GM23338 (cell line): ENCODE results near the gene GMPR. TPM values are rescaled to one million over a fixed set of nuclear protein-coding genes. Genes with fewer than 3 reads are reported as not detected.
A peak's percentile ranks its signal among the peaks of the same experiment; 100 is the strongest.

Source experiments
- ATAC-seq: fragments of 200-7000 bp; cut with Tn5 transposase; 3 replicates; pipeline ENCODE4 v1.9.1; 2020
- DNase-seq: peaks from one replicate; pipeline ENCODE4 v3.0.0-alpha.2; 2015; ENCODE audit warnings: low spot score
- H2AFZ ChIP-seq: fragments of 200-600 bp; sonication (generic); 2 replicates; pipeline ENCODE4 v1.8.0; 2016; ENCODE audit warnings: antibody characterized with exemption, mild to moderate bottlenecking, moderate library complexity
- H3F3A ChIP-seq: fragments of 200-600 bp; sonication (generic); replicated peaks from 2 replicates; pipeline ENCODE4 v1.8.0; 2017; ENCODE audit warnings: antibody characterized with exemption, mixed run types, low read depth
- H3K27ac ChIP-seq: fragments of 200-600 bp; sonication (generic); 2 replicates; pipeline ENCODE4 v1.6.1; 2016; ENCODE audit warnings: low read depth
- H3K27me3 ChIP-seq: fragments of 200-600 bp; sonication (generic); 2 replicates; pipeline ENCODE4 v1.8.0; 2016; ENCODE audit warnings: mild to moderate bottlenecking, mixed run types, moderate library complexity; ENCODE audit not compliant: insufficient read depth
- H3K36me3 ChIP-seq: fragments of 200-600 bp; sonication (generic); 2 replicates; pipeline ENCODE4 v1.8.0; 2016; ENCODE audit warnings: mild to moderate bottlenecking; ENCODE audit not compliant: insufficient read depth
- H3K4me1 ChIP-seq: fragments of 200-600 bp; sonication (generic); 2 replicates; pipeline ENCODE4 v1.8.0; 2016; ENCODE audit warnings: mild to moderate bottlenecking, moderate library complexity; ENCODE audit not compliant: insufficient read depth
- H3K4me2 ChIP-seq: fragments of 200-600 bp; sonication (generic); 2 replicates; pipeline ENCODE4 v1.7.1; 2017; ENCODE audit warnings: mixed run types
- H3K4me3 ChIP-seq: fragments of 200-600 bp; sonication (generic); 2 replicates; pipeline ENCODE4 v1.6.1; 2016; ENCODE audit warnings: mixed run types
- H3K79me2 ChIP-seq: fragments of 200-600 bp; sonication (generic); replicated peaks from 2 replicates; pipeline ENCODE4 v1.8.0; 2017; ENCODE audit warnings: mild to moderate bottlenecking; ENCODE audit not compliant: insufficient read depth
- H3K9me2 ChIP-seq: fragments of 200-600 bp; sonication (generic); 2 replicates; pipeline ENCODE4 v1.8.0; 2017; ENCODE audit not compliant: insufficient read depth
- H4K20me1 ChIP-seq: fragments of 200-600 bp; sonication (generic); replicated peaks from 2 replicates; pipeline ENCODE4 v1.8.0; 2017; ENCODE audit warnings: mild to moderate bottlenecking; ENCODE audit not compliant: insufficient read depth
- H3K27ac Mint-ChIP-seq: 2 replicates; pipeline ENCODE4 v1.8.0; 2020; ENCODE audit warnings: inconsistent platforms, mild to moderate bottlenecking, moderate library complexity, mixed read lengths
- H3K27me3 Mint-ChIP-seq: 3 replicates; pipeline ENCODE4 v1.8.0; 2022; ENCODE audit warnings: low read depth, mild to moderate bottlenecking, moderate library complexity, mixed read lengths, inconsistent platforms; ENCODE audit not compliant: insufficient read depth, poor library complexity
- H3K36me3 Mint-ChIP-seq: 3 replicates; pipeline ENCODE4 v1.8.0; 2021; ENCODE audit warnings: low read depth, mild to moderate bottlenecking, inconsistent platforms, moderate library complexity, mixed read lengths
- H3K4me1 Mint-ChIP-seq: 3 replicates; pipeline ENCODE4 v1.8.0; 2020; ENCODE audit warnings: mild to moderate bottlenecking, inconsistent platforms, mixed read lengths
- H3K4me3 Mint-ChIP-seq: 3 replicates; pipeline ENCODE4 v1.8.0; 2021; ENCODE audit warnings: moderate library complexity, mild to moderate bottlenecking, inconsistent platforms, mixed read lengths
- H3K9me3 Mint-ChIP-seq: 3 replicates; pipeline ENCODE4 v1.8.0; 2020; ENCODE audit warnings: moderate library complexity, mild to moderate bottlenecking, inconsistent platforms, mixed read lengths
- CREB1 ChIP-seq: fragments of 250-450 bp; sonication (Bioruptor Pico); IDR thresholded peaks from 2 replicates; pipeline ENCODE4 v1.5.0; 2020; ENCODE audit warnings: low read depth, mild to moderate bottlenecking, moderate library complexity
- ETS1 ChIP-seq: IDR thresholded peaks from 2 replicates; pipeline ENCODE4 v1.6.1; 2016; ENCODE audit warnings: antibody characterized with exemption
- EZH2 ChIP-seq: fragments of 200-600 bp; sonication (generic); IDR thresholded peaks from one replicate; pipeline ENCODE4 v1.8.0; 2017; ENCODE audit warnings: antibody characterized with exemption, mild to moderate bottlenecking, low read depth; ENCODE audit not compliant: unreplicated experiment
- JUNB ChIP-seq: IDR thresholded peaks from one replicate; pipeline ENCODE4 v1.6.1; 2016; ENCODE audit warnings: antibody characterized with exemption; ENCODE audit not compliant: unreplicated experiment
- POLR2AphosphoS5 ChIP-seq: IDR thresholded peaks from 2 replicates; pipeline ENCODE4 v1.6.1; 2016; ENCODE audit warnings: antibody characterized with exemption, low read depth
- STAT1 ChIP-seq: IDR thresholded peaks from one replicate; pipeline ENCODE4 v1.6.1; 2016; ENCODE audit warnings: antibody characterized with exemption; ENCODE audit not compliant: unreplicated experiment
- ZNF114 ChIP-seq: fragments of 250-450 bp; sonication (Bioruptor Pico); IDR thresholded peaks from 2 replicates; pipeline ENCODE4 v1.5.0; 2020; ENCODE audit warnings: mild to moderate bottlenecking, moderate library complexity
- ZNF331 ChIP-seq: fragments of 250-450 bp; sonication (Bioruptor Pico); IDR thresholded peaks from 2 replicates; pipeline ENCODE4 v1.5.0; 2020; ENCODE audit warnings: low read depth, mild to moderate bottlenecking, moderate library complexity
- long read RNA-seq: library from polyadenylated mRNA; unstranded; transcript quantifications from one replicate; pipeline ENCODE4 v2.0.0, GENCODE V29; 2020; ENCODE audit not compliant: unreplicated experiment
- polyA plus RNA-seq: library from polyadenylated mRNA; unstranded; fragments of >200 nt; fragmentation: Nextera tagmentation; extraction: Ambion mirVana; gene quantifications from 2 replicates; pipeline ENCODE4 v1.2.1, GENCODE V29; 2016
- total RNA-seq: library from RNA; depleted of rRNA; stranded (reverse); fragments of >200 nt; shearing (Covaris generic); gene quantifications from 2 replicates; pipeline ENCODE4 v1.2.3, GENCODE V29; 2014; rRNA removed
- TF ChIP-seq, protein P1 (sequence below): IDR thresholded peaks from one replicate; pipeline ENCODE4 v1.6.1; 2018; ENCODE audit warnings: antibody characterized with exemption; ENCODE audit not compliant: unreplicated experiment
- TF ChIP-seq, protein P2 (sequence below): fragments of 250-450 bp; sonication (Bioruptor Pico); IDR thresholded peaks from 2 replicates; pipeline ENCODE4 v1.5.0; 2020; ENCODE audit warnings: mild to moderate bottlenecking, moderate library complexity

The GMPR gene
- total RNA-seq, result 0.35 and 1.3 TPM in 2 replicates
- polyA plus RNA-seq, result 0.23 and 0.64 TPM in 2 replicates
- long read RNA-seq, partial matches to known transcripts, result 0 of 5 reads
- long read RNA-seq, other reads (novel, unspliced or antisense), result 2 of 5 reads

DNA sequence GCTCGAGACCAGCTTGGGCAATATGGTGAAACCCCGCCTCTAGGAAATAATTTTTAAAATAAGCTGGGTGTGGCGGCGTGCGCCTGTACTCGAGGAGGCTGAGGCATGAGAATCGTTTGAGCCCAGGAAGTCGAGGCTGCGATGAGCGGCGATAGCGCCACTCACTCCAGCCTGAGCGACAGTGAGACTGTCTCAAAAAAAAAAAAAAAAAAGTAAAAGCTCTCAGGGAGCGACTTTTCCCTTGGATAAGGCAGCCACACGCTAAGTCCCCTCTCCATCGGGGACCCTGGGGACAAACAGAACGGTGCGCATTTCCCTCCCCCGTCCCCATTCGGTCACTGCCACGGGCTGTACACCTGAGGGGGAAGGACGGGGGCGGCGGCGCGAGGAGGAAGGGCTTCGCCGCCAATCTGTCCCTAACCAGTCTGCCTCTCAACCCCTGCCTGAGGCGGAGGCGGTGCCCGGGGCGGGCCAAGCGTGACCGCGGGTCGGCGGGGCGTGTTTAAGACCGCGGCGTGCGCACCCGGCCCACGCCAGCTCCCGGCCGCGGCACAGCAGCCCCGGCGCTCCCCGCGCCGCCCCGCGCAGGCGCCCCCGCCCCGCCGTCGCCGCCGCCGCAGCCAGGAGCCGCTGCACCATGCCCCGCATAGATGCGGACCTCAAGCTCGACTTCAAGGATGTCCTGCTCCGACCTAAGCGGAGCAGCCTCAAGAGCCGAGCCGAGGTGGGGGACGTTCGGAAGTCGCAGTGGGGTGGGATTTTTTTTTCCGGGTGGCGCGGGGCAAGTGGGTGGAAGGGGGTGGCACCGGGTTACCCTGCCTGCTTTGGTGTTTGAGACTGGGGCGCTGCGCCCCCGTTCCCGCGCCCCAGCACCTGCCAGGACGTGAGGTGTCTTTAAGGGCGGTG is at the start of gene GMPR:
GMPR (plus strand) TSS at position 531 of the 906 bp plus-strand sequence; CDS start at position 638, 107 bp downstream.
- Histone ChIP-seq H3K36me3 (no peaks in the 10 kb centered on the region), H3K27ac (no peak within 1 kb of the TSS), H3K4me1 (peaks cover 6% of the 10 kb centered on the region; the same call in 1 of the 2 replicates), H3K79me2 (no peaks in the 10 kb centered on the region), H2AFZ (peak within 1 kb of the TSS; percentile 99), H3K4me3 (peak within 1 kb of the TSS; percentile 68), H3F3A (no peaks in the 10 kb centered on the region), H3K9me2 (no peaks in the 10 kb centered on the region), H3K27me3 (peaks cover 45% of the 10 kb centered on the region), H3K4me2 (peak within 1 kb of the TSS; percentile 95), H4K20me1 (no peaks in the 10 kb centered on the region)
- DNase-seq (peak; percentile 60), ATAC-seq (peak; percentile 69)
- no peaks in the 10 kb centered on the region for H3K9me3 Mint-ChIP-seq
- H3K27me3 Mint-ChIP-seq, result peaks cover 28% of the 10 kb centered on the region
- peak within 1 kb of the TSS; percentile 75 for H3K4me3 Mint-ChIP-seq
- H3K27ac Mint-ChIP-seq, result no peak within 1 kb of the TSS
- H3K4me1 Mint-ChIP-seq, result peaks cover 3% of the 10 kb centered on the region
- H3K36me3 Mint-ChIP-seq, result no peaks in the 10 kb centered on the region
- TF ChIP-seq STAT1 (no peak), ZNF114 (CRISPR knock-in tag) (no peak), ETS1 (no peak)
- TF ChIP-seq, protein P1, sequence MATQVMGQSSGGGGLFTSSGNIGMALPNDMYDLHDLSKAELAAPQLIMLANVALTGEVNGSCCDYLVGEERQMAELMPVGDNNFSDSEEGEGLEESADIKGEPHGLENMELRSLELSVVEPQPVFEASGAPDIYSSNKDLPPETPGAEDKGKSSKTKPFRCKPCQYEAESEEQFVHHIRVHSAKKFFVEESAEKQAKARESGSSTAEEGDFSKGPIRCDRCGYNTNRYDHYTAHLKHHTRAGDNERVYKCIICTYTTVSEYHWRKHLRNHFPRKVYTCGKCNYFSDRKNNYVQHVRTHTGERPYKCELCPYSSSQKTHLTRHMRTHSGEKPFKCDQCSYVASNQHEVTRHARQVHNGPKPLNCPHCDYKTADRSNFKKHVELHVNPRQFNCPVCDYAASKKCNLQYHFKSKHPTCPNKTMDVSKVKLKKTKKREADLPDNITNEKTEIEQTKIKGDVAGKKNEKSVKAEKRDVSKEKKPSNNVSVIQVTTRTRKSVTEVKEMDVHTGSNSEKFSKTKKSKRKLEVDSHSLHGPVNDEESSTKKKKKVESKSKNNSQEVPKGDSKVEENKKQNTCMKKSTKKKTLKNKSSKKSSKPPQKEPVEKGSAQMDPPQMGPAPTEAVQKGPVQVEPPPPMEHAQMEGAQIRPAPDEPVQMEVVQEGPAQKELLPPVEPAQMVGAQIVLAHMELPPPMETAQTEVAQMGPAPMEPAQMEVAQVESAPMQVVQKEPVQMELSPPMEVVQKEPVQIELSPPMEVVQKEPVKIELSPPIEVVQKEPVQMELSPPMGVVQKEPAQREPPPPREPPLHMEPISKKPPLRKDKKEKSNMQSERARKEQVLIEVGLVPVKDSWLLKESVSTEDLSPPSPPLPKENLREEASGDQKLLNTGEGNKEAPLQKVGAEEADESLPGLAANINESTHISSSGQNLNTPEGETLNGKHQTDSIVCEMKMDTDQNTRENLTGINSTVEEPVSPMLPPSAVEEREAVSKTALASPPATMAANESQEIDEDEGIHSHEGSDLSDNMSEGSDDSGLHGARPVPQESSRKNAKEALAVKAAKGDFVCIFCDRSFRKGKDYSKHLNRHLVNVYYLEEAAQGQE, result no peak

GRCh38 chr6:16190214-16190613 is 48.2 kb upstream of the GMPR start:
- no peaks in the 10 kb centered on the region for H3K4me1 Mint-ChIP-seq
- Histone ChIP-seq H3F3A (no peaks in the 10 kb centered on the region), H3K27ac (no peak overlapping the region), H3K27me3 (no peaks in the 10 kb centered on the region), H3K79me2 (no peaks in the 10 kb centered on the region), H3K4me1 (no peaks in the 10 kb centered on the region), H2AFZ (no peak overlapping the region), H3K4me2 (no peak overlapping the region), H3K4me3 (no peak overlapping the region), H3K9me2 (no peaks in the 10 kb centered on the region), H3K36me3 (no peaks in the 10 kb centered on the region), H4K20me1 (no peaks in the 10 kb centered on the region)
- H3K27ac Mint-ChIP-seq, result no peak overlapping the region
- DNase-seq (no peak), ATAC-seq (no peak)
- no peaks in the 10 kb centered on the region for H3K36me3 Mint-ChIP-seq
- no peaks in the 10 kb centered on the region for H3K27me3 Mint-ChIP-seq
- no peaks in the 10 kb centered on the region for H3K9me3 Mint-ChIP-seq
- no peak overlapping the region for H3K4me3 Mint-ChIP-seq
- no peak for TF ChIP-seq EZH2
- TF ChIP-seq ZNF331, result no peak
- TF ChIP-seq CREB1, result no peak
- no peak for TF ChIP-seq POLR2AphosphoS5
- TF ChIP-seq JUNB, result no peak
- TF ChIP-seq, protein P2, sequence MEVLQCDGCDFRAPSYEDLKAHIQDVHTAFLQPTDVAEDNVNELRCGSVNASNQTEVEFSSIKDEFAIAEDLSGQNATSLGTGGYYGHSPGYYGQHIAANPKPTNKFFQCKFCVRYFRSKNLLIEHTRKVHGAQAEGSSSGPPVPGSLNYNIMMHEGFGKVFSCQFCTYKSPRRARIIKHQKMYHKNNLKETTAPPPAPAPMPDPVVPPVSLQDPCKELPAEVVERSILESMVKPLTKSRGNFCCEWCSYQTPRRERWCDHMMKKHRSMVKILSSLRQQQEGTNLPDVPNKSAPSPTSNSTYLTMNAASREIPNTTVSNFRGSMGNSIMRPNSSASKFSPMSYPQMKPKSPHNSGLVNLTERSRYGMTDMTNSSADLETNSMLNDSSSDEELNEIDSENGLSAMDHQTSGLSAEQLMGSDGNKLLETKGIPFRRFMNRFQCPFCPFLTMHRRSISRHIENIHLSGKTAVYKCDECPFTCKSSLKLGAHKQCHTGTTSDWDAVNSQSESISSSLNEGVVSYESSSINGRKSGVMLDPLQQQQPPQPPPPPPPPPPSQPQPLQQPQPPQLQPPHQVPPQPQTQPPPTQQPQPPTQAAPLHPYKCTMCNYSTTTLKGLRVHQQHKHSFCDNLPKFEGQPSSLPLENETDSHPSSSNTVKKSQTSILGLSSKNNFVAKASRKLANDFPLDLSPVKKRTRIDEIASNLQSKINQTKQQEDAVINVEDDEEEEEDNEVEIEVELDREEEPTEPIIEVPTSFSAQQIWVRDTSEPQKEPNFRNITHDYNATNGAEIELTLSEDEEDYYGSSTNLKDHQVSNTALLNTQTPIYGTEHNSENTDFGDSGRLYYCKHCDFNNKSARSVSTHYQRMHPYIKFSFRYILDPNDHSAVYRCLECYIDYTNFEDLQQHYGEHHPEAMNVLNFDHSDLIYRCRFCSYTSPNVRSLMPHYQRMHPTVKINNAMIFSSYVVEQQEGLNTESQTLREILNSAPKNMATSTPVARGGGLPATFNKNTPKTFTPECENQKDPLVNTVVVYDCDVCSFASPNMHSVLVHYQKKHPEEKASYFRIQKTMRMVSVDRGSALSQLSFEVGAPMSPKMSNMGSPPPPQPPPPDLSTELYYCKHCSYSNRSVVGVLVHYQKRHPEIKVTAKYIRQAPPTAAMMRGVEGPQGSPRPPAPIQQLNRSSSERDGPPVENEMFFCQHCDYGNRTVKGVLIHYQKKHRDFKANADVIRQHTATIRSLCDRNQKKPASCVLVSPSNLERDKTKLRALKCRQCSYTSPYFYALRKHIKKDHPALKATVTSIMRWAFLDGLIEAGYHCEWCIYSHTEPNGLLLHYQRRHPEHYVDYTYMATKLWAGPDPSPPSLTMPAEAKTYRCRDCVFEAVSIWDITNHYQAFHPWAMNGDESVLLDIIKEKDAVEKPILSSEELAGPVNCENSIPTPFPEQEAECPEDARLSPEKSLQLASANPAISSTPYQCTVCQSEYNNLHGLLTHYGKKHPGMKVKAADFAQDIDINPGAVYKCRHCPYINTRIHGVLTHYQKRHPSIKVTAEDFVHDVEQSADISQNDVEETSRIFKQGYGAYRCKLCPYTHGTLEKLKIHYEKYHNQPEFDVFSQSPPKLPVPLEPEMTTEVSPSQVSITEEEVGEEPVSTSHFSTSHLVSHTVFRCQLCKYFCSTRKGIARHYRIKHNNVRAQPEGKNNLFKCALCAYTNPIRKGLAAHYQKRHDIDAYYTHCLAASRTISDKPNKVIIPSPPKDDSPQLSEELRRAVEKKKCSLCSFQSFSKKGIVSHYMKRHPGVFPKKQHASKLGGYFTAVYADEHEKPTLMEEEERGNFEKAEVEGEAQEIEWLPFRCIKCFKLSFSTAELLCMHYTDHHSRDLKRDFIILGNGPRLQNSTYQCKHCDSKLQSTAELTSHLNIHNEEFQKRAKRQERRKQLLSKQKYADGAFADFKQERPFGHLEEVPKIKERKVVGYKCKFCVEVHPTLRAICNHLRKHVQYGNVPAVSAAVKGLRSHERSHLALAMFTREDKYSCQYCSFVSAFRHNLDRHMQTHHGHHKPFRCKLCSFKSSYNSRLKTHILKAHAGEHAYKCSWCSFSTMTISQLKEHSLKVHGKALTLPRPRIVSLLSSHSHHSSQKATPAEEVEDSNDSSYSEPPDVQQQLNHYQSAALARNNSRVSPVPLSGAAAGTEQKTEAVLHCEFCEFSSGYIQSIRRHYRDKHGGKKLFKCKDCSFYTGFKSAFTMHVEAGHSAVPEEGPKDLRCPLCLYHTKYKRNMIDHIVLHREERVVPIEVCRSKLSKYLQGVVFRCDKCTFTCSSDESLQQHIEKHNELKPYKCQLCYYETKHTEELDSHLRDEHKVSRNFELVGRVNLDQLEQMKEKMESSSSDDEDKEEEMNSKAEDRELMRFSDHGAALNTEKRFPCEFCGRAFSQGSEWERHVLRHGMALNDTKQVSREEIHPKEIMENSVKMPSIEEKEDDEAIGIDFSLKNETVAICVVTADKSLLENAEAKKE (CRISPR knock-in tag), result no peak
